NCI-H2107 (cell line): ENCODE data around the gene C6orf141.
"Not testable (repeated sequence)": the region's sequence is repeated elsewhere in the genome, so short reads cannot be mapped to it uniquely, and the experiment has no call there.

Experiments used
- DNase-seq: peaks from one replicate; lab custom pipeline; 2025; lab: John Stamatoyannopoulos, UW

The C6orf141 gene

GRCh38 chr6:49570474-49571079 lies 20.1 kb downstream of the C6orf141 start:
- no peak for DNase-seq

GRCh38 chr6:49576618-49577017 lies 26.1 kb downstream of the C6orf141 start:
- no peak for DNase-seq

- DNase-seq = no peak
Measured at GRCh38 chr6:49579649-49580048, 29.2 kb downstream of the C6orf141 start.

- DNase-seq = no peak
Measured at GRCh38 chr6:49582529-49582928, 32.1 kb downstream of the C6orf141 start.

- not testable (repeated sequence) for DNase-seq
Measured at GRCh38 chr6:49587262-49587661, 36.8 kb downstream of the C6orf141 start.
